SK-N-SH treated with all-trans-retinoic acid at 6 μM for 48 hours (cell line): ENCODE measurements around the gene STOX1.

Source experiments
- ATAC-seq: fragments of 200-7000 bp; cut with Tn5 transposase; 3 replicates; pipeline ENCODE4 v1.9.1; 2020; ENCODE audit warnings: mild to moderate bottlenecking, moderate library complexity
- ARNTL ChIP-seq: fragments of 450-650 bp; formaldehyde crosslinking; IDR thresholded peaks from 2 replicates; pipeline ENCODE4 v1.5.0; 2020; ENCODE audit warnings: low read depth, mild to moderate bottlenecking, moderate library complexity, borderline replicate concordance
- BACH2 ChIP-seq: fragments of 250-450 bp; sonication (Bioruptor Pico); IDR thresholded peaks from 2 replicates; pipeline ENCODE4 v1.9.0; 2021; ENCODE audit warnings: mild to moderate bottlenecking, borderline replicate concordance
- CSDC2 ChIP-seq: fragments of 250-450 bp; sonication (Bioruptor Pico); IDR thresholded peaks from 2 replicates; pipeline ENCODE4 v1.5.0; 2020; ENCODE audit warnings: mild to moderate bottlenecking, moderate library complexity
- ESRRG ChIP-seq: fragments of 250-450 bp; sonication (Bioruptor Pico); IDR thresholded peaks from 2 replicates; pipeline ENCODE4 v1.6.1; 2021; ENCODE audit warnings: mild to moderate bottlenecking
- GLIS3 ChIP-seq: fragments of 250-450 bp; sonication (Bioruptor Pico); IDR thresholded peaks from 2 replicates; pipeline ENCODE4 v1.5.0; 2020; ENCODE audit warnings: mild to moderate bottlenecking, moderate library complexity
- ISL1 ChIP-seq: fragments of 250-450 bp; sonication (Bioruptor Pico); IDR thresholded peaks from 2 replicates; pipeline ENCODE4 v2.1.2; 2022; ENCODE audit warnings: mild to moderate bottlenecking, moderate library complexity
- OSR1 ChIP-seq: fragments of 250-450 bp; sonication (Bioruptor Pico); IDR thresholded peaks from 2 replicates; pipeline ENCODE4 v1.8.0; 2022; ENCODE audit warnings: moderate library complexity, mild to moderate bottlenecking, inconsistent platforms
- PPARA ChIP-seq: fragments of 250-450 bp; sonication (Bioruptor Pico); IDR thresholded peaks from 2 replicates; pipeline ENCODE4 v1.5.0; 2020; ENCODE audit warnings: mild to moderate bottlenecking, borderline replicate concordance
- RARB ChIP-seq: fragments of 250-450 bp; sonication (Bioruptor Pico); IDR thresholded peaks from 2 replicates; pipeline ENCODE4 v1.8.0; 2021; ENCODE audit warnings: mild to moderate bottlenecking, moderate library complexity
- SNAI2 ChIP-seq: fragments of 250-450 bp; sonication (Bioruptor Pico); IDR thresholded peaks from 2 replicates; pipeline ENCODE4 v1.5.0; 2020; ENCODE audit warnings: mild to moderate bottlenecking, moderate library complexity
- TCF4 ChIP-seq: fragments of 250-450 bp; sonication (Bioruptor Pico); IDR thresholded peaks from 2 replicates; pipeline ENCODE4 v1.8.0; 2021; ENCODE audit warnings: mild to moderate bottlenecking, moderate library complexity, borderline replicate concordance
- TOX ChIP-seq: fragments of 250-450 bp; sonication (Bioruptor Pico); IDR thresholded peaks from 2 replicates; pipeline ENCODE4 v1.8.0; 2021; ENCODE audit warnings: mild to moderate bottlenecking, moderate library complexity, borderline replicate concordance
- ZC3H10 ChIP-seq: fragments of 250-450 bp; sonication (Bioruptor Pico); IDR thresholded peaks from 2 replicates; pipeline ENCODE4 v1.5.1; 2021; ENCODE audit warnings: mild to moderate bottlenecking, moderate library complexity
- ZFP3 ChIP-seq: fragments of 250-450 bp; sonication (Bioruptor Pico); IDR thresholded peaks from 2 replicates; pipeline ENCODE4 v1.5.0; 2020; ENCODE audit warnings: mild to moderate bottlenecking, moderate library complexity
- ZFP30 ChIP-seq: fragments of 450-650 bp; formaldehyde crosslinking; IDR thresholded peaks from 2 replicates; pipeline ENCODE4 v1.5.0; 2022; ENCODE audit warnings: mild to moderate bottlenecking, moderate library complexity
- ZNF565 ChIP-seq: fragments of 450-650 bp; formaldehyde crosslinking; conservative IDR thresholded peaks from 2 replicates; pipeline ENCODE4 v1.5.0; 2020; ENCODE audit warnings: low read depth, mild to moderate bottlenecking, moderate library complexity
- ZNF70 ChIP-seq: fragments of 450-650 bp; formaldehyde crosslinking; IDR thresholded peaks from 2 replicates; pipeline ENCODE4 v1.5.0; 2020; ENCODE audit warnings: mild to moderate bottlenecking, moderate library complexity
- ZNF8 ChIP-seq: fragments of 450-650 bp; formaldehyde crosslinking; IDR thresholded peaks from 2 replicates; pipeline ENCODE4 v1.5.0; 2020; ENCODE audit warnings: mild to moderate bottlenecking, moderate library complexity
- TF ChIP-seq, protein P1 (sequence below): fragments of 250-450 bp; sonication (Bioruptor Pico); IDR thresholded peaks from 2 replicates; pipeline ENCODE4 v1.5.1; 2021; ENCODE audit warnings: mild to moderate bottlenecking, moderate library complexity
- TF ChIP-seq, protein P2 (sequence below): fragments of 250-450 bp; sonication (Bioruptor Pico); IDR thresholded peaks from 2 replicates; pipeline ENCODE4 v1.5.1; 2020; ENCODE audit warnings: low read depth, mild to moderate bottlenecking, moderate library complexity
- TF ChIP-seq, protein P3 (sequence below): fragments of 250-450 bp; sonication (Bioruptor Pico); IDR thresholded peaks from 2 replicates; pipeline ENCODE4 v1.8.0; 2021; ENCODE audit warnings: low read depth, mild to moderate bottlenecking, moderate library complexity, borderline replicate concordance
- TF ChIP-seq, protein P4 (sequence below): fragments of 250-450 bp; sonication (Bioruptor Pico); IDR thresholded peaks from 2 replicates; pipeline ENCODE4 v1.5.0; 2020; ENCODE audit warnings: mild to moderate bottlenecking, moderate library complexity
- TF ChIP-seq, protein P5 (sequence below): fragments of 250-450 bp; sonication (Bioruptor Pico); IDR thresholded peaks from 2 replicates; pipeline ENCODE4 v1.8.0; 2020; ENCODE audit warnings: mild to moderate bottlenecking, moderate library complexity, borderline replicate concordance

The STOX1 gene

DNA sequence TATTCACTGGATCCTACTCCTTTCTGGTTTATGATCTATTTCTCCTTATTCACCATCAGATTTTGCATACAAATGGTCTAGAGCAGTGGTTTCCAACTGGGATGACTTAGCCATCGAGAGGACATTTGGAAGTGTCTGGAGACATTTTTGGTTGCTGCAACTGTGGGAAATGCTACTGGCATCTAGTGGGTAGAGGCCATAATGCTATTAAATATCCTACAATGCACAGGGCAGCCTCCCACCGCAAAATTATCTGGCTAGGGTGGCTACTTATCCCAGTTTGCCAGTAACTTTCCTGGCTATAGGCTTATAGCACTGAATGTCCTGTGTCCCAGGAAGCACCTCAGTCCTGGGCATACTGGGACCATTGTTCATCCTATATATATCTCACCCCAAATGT lies 52.3 kb downstream of the STOX1 start:
- no peak for ATAC-seq
- TF ChIP-seq GLIS3 (CRISPR knock-in tag) (no peak), PPARA (CRISPR knock-in tag) (no peak), TCF4 (CRISPR knock-in tag) (no peak), ZNF70 (CRISPR knock-in tag) (no peak), CSDC2 (no peak), ZNF8 (no peak), OSR1 (CRISPR knock-in tag) (no peak), ISL1 (CRISPR knock-in tag) (no peak), ZC3H10 (CRISPR knock-in tag) (no peak), ZFP30 (CRISPR knock-in tag) (no peak), BACH2 (CRISPR knock-in tag) (no peak), ZFP3 (no peak), RARB (CRISPR knock-in tag) (no peak), TOX (no peak)
- TF ChIP-seq, protein P1, sequence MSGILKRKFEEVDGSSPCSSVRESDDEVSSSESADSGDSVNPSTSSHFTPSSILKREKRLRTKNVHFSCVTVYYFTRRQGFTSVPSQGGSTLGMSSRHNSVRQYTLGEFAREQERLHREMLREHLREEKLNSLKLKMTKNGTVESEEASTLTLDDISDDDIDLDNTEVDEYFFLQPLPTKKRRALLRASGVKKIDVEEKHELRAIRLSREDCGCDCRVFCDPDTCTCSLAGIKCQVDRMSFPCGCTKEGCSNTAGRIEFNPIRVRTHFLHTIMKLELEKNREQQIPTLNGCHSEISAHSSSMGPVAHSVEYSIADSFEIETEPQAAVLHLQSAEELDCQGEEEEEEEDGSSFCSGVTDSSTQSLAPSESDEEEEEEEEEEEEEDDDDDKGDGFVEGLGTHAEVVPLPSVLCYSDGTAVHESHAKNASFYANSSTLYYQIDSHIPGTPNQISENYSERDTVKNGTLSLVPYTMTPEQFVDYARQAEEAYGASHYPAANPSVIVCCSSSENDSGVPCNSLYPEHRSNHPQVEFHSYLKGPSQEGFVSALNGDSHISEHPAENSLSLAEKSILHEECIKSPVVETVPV: no peak
- TF ChIP-seq, protein P2, sequence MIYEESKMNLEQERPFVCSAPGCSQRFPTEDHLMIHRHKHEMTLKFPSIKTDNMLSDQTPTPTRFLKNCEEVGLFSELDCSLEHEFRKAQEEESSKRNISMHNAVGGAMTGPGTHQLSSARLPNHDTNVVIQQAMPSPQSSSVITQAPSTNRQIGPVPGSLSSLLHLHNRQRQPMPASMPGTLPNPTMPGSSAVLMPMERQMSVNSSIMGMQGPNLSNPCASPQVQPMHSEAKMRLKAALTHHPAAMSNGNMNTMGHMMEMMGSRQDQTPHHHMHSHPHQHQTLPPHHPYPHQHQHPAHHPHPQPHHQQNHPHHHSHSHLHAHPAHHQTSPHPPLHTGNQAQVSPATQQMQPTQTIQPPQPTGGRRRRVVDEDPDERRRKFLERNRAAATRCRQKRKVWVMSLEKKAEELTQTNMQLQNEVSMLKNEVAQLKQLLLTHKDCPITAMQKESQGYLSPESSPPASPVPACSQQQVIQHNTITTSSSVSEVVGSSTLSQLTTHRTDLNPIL: no peak
- TF ChIP-seq, protein P3, sequence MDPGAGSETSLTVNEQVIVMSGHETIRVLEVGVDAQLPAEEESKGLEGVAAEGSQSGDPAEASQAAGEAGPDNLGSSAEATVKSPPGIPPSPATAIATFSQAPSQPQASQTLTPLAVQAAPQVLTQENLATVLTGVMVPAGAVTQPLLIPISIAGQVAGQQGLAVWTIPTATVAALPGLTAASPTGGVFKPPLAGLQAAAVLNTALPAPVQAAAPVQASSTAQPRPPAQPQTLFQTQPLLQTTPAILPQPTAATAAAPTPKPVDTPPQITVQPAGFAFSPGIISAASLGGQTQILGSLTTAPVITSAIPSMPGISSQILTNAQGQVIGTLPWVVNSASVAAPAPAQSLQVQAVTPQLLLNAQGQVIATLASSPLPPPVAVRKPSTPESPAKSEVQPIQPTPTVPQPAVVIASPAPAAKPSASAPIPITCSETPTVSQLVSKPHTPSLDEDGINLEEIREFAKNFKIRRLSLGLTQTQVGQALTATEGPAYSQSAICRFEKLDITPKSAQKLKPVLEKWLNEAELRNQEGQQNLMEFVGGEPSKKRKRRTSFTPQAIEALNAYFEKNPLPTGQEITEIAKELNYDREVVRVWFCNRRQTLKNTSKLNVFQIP (CRISPR knock-in tag): no peak
- TF ChIP-seq, protein P4, sequence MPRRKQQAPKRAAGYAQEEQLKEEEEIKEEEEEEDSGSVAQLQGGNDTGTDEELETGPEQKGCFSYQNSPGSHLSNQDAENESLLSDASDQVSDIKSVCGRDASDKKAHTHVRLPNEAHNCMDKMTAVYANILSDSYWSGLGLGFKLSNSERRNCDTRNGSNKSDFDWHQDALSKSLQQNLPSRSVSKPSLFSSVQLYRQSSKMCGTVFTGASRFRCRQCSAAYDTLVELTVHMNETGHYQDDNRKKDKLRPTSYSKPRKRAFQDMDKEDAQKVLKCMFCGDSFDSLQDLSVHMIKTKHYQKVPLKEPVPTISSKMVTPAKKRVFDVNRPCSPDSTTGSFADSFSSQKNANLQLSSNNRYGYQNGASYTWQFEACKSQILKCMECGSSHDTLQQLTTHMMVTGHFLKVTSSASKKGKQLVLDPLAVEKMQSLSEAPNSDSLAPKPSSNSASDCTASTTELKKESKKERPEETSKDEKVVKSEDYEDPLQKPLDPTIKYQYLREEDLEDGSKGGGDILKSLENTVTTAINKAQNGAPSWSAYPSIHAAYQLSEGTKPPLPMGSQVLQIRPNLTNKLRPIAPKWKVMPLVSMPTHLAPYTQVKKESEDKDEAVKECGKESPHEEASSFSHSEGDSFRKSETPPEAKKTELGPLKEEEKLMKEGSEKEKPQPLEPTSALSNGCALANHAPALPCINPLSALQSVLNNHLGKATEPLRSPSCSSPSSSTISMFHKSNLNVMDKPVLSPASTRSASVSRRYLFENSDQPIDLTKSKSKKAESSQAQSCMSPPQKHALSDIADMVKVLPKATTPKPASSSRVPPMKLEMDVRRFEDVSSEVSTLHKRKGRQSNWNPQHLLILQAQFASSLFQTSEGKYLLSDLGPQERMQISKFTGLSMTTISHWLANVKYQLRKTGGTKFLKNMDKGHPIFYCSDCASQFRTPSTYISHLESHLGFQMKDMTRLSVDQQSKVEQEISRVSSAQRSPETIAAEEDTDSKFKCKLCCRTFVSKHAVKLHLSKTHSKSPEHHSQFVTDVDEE (CRISPR knock-in tag): no peak
- TF ChIP-seq, protein P5, sequence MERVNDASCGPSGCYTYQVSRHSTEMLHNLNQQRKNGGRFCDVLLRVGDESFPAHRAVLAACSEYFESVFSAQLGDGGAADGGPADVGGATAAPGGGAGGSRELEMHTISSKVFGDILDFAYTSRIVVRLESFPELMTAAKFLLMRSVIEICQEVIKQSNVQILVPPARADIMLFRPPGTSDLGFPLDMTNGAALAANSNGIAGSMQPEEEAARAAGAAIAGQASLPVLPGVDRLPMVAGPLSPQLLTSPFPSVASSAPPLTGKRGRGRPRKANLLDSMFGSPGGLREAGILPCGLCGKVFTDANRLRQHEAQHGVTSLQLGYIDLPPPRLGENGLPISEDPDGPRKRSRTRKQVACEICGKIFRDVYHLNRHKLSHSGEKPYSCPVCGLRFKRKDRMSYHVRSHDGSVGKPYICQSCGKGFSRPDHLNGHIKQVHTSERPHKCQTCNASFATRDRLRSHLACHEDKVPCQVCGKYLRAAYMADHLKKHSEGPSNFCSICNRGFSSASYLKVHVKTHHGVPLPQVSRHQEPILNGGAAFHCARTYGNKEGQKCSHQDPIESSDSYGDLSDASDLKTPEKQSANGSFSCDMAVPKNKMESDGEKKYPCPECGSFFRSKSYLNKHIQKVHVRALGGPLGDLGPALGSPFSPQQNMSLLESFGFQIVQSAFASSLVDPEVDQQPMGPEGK: no peak

DNA sequence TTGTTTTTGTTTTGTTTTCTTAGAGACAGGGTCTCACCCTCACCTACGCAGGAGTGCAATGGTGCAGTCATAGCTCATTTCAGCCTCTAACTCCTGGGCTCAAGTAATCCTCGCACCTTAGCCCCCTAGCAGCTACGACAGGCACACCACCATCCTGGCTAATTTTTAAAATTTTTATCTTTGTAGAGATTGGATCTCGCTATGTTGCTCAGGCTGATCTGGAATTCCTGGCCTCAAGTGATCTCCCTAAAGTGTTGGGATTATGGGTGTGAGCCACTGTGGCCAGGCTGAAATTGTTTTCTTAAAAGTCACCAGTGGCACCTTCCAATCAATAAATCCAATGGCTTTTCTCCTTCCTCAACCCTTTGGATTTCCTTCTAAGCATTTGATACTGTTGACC lies 52.9 kb downstream of the STOX1 start:
- no peak for ATAC-seq
- TF ChIP-seq TCF4 (CRISPR knock-in tag) (no peak), ZNF8 (no peak), ZNF565 (no peak), ESRRG (no peak), ISL1 (CRISPR knock-in tag) (no peak), ZFP30 (CRISPR knock-in tag) (no peak), PPARA (CRISPR knock-in tag) (no peak), ARNTL (no peak), ZFP3 (no peak), SNAI2 (CRISPR knock-in tag) (no peak), GLIS3 (CRISPR knock-in tag) (no peak), ZNF70 (CRISPR knock-in tag) (no peak), RARB (CRISPR knock-in tag) (no peak), TOX (no peak), OSR1 (CRISPR knock-in tag) (no peak), ZC3H10 (CRISPR knock-in tag) (no peak)
- TF ChIP-seq, protein P2: no peak
- TF ChIP-seq, protein P3 (CRISPR knock-in tag): no peak
- TF ChIP-seq, protein P5: no peak
